ENCODE data around the gene SH3TC1.

The SH3TC1 gene

GRCh38 chr4:8214136-8214535 is 15.0 kb downstream of the SH3TC1 start:
- DNase-seq (ENCODE audit: low spot score) = no peak

GRCh38 chr4:8215001-8215427 is 15.9 kb downstream of the SH3TC1 start:
- no peak for DNase-seq (ENCODE audit: low spot score)

- DNase-seq (ENCODE audit: low spot score) = no peak
Observed at GRCh38 chr4:8215641-8216442, 16.8 kb downstream of the SH3TC1 start.

- DNase-seq (ENCODE audit: low spot score) = no peak
Observed at GRCh38 chr4:8216443-8217245, 17.6 kb downstream of the SH3TC1 start.

DNA sequence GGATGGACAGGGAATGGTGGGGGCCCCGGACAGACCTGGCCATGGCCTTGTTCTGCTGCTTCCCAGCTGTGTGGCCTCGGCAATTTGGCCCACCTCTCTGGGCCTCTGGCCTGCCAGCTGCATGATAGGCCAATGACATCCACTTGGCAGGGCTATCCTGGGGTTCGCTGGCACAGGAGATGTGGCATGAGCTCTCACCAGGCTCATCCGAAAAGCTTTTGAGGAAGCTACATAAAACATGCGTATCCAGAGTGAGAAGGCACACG is 18.1 kb downstream of the SH3TC1 start:
- DNase-seq (ENCODE audit: low spot score) = no peak

GRCh38 chr4:8217871-8218270 is 18.8 kb downstream of the SH3TC1 start:
- no peak for DNase-seq (ENCODE audit: low spot score)

GRCh38 chr4:8218371-8219031 is 19.4 kb downstream of the SH3TC1 start:
- no peak for DNase-seq (ENCODE audit: low spot score)

DNA sequence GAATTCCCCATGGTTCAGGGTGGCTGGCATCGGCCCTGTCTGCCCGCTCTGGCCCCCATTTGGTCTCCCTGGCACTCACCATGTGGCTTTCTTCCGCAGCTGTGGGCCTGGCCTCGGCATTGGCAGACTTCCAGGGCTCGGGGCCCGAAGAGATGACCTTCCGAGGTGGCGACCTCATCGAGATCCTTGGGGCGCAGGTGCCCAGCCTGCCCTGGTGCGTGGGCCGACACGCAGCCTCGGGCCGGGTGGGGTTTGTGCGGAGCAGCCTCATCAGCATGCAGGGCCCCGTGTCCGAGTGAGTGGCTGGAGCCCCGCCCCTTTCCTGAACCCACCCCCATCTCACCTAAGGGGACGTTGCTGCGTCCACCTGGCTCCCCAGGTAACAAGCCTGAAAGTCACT is 20.1 kb downstream of the SH3TC1 start:
- DNase-seq (ENCODE audit: low spot score) = no peak

GRCh38 chr4:8220661-8221450 is 21.8 kb downstream of the SH3TC1 start:
- no peak for DNase-seq (ENCODE audit: low spot score)

DNA sequence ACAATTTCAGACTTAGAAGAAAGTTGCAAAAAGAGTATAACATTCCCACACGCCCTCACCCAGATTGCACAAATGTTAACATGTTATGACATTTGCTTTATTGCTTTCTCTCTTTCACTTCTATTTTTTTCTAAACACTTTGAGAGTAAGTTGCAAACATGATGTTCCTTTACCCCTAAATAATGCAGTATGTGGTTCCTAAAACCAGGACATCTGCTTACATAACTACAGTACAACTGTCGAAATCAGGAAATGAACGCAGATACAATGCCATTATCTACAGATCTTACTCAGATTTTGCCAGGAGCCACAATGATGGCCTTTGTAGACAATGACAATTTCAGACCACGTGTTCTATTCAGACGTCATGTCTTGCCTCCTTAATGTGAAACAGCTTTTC is 22.4 kb downstream of the SH3TC1 start:
- DNase-seq (ENCODE audit: low spot score) = no peak

- no peak for DNase-seq (ENCODE audit: low spot score)
Observed at GRCh38 chr4:8221985-8222384, 22.9 kb downstream of the SH3TC1 start.

GRCh38 chr4:8222609-8223388 is 23.7 kb downstream of the SH3TC1 start:
- DNase-seq (ENCODE audit: low spot score) = no peak

- DNase-seq (ENCODE audit: low spot score) = no peak
Observed at GRCh38 chr4:8224267-8224974, 25.3 kb downstream of the SH3TC1 start.

- DNase-seq (ENCODE audit: low spot score) = no peak
Observed at GRCh38 chr4:8224975-8225625, 26.0 kb downstream of the SH3TC1 start.

DNA sequence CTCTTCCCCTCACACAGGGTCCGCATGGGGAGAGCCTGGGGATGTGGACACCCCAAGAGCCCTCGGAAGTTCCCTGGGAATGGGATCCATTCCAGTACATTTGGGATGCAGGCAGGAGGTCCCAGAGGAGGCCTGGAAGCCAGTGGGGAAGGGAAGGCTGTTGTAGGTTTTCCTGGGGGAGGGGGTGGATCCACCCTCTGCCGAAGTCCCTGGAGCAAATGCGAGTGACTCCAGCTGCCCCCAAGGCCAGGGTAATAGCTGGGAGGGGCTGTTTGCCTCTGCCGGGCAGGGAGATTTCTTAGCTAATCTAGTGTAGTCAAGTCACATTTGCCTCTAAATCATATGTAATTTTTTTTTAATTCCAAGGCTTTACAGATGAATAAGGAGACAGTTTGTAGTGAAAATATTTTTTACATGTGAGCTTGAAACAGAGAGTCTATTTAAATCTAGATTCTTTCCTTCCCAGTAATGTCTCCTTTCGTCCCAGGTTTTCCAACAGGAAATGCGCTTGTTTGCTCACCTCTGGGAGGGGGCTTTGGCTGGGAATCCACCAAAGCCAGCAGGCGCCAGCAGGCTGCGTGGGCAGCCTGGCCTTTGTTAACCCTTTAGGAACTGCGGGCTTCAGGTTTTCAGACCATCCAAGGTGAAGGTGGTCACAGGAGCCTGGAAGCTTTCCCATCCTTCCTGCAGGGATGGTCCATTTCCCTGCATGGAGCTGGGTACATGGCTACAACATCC is 26.8 kb downstream of the SH3TC1 start:
- no peak for DNase-seq (ENCODE audit: low spot score)

DNA sequence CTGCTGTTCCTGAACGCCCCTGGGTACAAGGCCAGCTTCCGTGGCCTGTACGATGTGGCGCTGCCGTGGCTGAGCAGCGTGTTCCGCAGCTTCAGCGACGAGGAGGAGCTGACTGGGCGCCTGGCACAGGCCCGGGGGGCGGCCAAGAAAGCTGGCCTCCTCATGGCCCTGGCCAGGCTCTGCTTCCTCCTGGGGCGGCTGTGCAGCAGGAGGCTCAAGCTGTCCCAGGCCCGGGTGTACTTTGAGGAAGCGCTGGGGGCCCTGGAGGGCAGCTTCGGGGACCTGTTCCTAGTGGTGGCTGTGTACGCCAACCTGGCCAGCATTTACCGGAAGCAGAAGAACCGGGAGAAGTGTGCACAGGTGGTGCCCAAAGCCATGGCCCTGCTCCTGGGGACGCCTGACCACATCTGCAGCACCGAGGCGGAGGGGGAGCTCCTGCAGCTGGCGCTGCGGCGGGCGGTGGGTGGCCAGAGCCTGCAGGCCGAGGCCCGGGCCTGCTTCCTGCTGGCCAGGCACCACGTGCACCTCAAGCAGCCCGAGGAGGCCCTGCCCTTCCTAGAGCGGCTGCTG is 28.2 kb downstream of the SH3TC1 start:
- DNase-seq (ENCODE audit: low spot score) = no peak

DNA sequence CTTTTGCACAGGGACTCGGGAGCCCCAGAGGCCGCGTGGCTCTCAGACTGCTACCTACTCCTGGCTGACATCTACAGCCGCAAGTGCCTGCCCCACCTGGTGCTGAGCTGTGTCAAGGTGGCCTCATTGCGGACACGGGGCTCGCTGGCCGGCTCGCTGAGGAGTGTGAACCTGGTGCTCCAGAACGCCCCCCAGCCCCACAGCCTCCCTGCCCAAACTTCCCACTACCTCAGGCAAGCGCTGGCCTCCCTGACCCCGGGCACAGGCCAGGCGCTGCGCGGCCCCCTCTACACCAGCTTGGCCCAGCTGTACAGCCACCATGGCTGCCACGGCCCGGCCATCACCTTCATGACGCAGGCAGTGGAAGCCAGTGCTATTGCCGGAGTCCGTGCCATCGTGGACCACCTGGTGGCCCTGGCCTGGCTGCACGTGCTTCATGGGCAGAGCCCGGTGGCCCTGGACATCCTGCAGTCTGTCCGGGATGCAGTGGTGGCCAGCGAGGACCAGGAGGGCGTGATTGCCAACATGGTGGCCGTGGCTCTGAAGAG is 28.8 kb downstream of the SH3TC1 start:
- DNase-seq (ENCODE audit: low spot score) = no peak

DNA sequence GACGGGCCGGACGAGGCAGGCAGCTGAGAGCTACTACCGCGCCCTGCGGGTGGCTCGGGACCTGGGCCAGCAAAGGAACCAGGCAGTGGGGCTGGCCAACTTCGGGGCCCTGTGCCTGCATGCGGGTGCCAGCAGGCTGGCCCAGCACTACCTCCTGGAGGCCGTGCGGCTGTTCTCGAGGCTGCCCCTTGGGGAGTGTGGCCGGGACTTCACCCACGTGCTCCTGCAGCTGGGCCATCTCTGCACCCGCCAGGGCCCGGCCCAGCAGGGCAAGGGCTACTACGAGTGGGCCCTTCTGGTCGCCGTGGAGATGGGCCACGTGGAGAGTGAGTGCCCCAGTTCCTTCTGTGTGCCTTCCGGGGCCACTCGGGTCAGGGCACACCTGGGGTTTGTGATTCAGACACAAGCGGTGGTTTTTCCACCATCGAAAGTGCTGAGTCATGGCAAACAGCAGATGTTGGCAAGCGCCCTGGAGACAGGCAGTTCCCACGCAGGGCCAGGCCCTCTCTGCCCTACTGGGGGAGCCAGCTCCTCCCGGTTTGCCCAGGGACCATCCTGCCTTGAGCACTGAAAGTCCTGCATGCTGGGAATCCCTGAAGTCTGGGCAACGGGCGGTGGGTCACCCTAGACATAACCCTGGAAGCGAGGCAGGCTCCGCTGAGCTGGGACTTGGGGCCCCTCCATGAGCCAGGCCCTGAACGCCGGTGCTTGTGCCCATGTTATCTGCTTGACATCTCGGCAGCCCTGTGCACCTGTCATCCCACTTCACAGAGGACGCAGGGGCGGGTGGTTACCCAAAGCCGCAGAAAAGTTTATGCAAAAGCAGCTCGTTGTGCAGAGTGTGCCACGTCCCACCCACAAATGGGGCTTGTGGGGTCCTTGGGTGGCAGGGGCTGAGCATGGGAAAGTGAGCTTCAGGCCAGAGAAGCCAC is 29.5 kb downstream of the SH3TC1 start:
- no peak for DNase-seq (ENCODE audit: low spot score)
